ENCODE results near the gene GAS6.

Gene GAS6

DNA sequence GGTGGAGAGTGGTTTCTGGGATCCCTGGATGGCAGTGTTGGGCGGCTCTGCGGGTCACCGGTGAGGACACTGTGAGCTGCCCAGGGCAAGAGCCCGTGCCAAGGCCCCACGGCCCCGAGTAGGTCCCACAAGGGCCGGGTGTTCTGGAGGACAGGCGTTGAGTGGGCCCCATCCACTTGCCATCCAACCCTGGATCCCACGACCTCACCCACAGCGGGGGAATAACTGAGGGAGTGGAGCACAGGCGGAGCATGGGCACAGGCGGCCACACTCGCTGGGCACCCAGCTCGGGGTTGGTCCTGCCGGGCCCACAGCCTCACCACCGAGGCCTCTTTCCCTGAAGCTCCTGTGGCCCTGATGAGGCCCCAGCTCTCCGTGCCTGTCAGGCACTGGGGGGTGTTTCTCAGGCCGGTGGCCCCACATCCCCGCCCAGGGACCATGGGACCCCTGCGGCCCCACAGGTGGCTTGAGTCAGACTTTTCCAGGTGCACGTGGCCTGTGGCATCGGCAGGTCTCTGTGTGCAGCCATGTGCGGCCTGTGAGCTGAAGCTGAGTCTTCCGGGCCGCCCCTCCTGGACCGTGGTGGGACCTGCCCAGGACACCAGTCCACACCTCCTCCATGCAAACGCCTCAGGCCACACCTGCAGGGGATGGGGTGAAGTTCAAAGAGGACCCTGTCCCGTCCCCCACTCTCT, 88.3 kb downstream of the GAS6 start:
- no peak for DNase-seq (ENCODE audit: low read depth in 3 of 3, low spot score in 1 of 3)

DNA sequence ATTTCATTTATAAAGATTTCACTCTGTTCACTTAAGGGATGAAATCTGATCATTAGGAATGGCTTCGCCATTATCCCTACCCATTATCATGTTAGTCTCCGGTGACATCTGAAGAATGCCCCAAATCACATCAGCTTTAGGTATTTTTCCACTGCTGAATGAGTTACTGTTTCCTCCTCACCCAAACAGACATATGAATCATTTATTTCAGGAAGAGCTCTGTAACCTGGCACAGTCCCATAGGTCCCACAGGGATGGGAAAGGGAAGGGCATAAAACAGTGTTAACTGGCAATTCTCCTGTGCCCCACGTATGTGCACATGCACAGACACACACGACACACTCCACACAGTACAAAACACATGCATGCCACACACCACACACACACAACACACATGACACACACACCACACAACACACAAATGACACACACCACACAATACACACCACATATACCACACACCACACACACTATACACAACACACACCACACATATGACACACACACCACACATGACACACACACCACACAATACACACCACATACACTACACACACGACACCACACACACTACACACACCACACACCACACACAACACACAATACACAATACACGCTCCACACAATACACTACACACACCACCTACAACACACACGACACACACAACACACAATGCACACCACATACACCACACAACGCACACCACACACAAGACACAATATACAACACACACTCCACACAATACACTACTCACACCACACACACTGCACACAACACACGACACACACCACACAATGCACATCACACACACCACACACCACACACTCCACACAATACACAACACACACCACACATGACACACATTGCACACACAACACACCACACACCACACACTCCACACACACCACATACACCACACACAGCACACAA, 89.4 kb downstream of the GAS6 start:
- DNase-seq (ENCODE audit: low read depth in 3 of 3, low spot score in 1 of 3), result no peak

DNA sequence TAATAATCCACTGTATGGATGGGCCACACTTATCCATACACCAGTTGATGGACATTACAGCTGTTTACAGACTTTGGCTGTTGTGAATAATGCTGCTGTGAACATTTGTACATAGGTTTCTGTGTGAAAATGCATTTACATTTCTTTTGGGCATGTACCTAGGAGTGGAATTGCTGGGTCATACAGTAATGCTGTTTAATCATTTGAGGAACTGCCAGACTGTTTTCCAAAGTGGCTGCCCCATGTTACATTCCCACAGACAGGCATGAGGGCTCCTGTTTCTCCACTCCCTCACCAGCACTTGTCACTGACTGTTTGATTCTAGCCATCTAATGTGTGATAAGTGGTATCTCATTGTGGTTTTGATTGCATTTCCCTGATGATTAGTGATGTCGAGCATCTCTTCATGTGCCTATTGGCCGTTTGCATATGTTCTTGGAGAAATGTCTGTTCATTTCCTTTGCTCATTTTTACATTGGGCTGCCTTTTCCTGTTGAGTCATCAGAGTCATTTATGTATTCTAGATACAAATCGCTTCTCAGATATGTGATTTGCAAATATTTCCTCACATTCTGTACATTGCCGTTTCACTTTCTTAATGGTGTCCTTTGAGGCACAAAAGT, 92.1 kb downstream of the GAS6 start:
- DNase-seq (ENCODE audit: low read depth in 3 of 3, low spot score in 1 of 3), result no peak

DNA sequence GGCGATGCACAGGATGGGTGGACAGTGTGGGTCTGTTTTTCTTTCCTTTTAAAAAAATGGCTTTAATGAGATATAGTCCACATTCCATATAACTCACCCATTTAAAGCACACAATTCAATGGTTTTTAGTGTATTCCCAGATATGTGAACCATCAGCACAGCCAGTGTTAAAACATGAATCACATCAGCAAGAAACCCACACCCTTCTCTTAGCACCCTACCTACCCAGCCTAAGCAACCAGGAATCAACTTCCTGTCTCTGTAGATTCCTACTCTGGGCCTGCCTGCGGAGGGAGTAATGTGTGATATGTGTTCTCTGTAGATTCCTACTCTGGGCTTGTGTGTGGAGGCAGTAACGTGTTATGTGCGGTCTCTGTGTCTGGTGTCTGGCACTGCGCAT, 92.9 kb downstream of the GAS6 start:
- no peak for DNase-seq (ENCODE audit: low read depth in 3 of 3, low spot score in 1 of 3)
